ENCODE results near the gene ADH4.

- TF ChIP-seq, protein P1, sequence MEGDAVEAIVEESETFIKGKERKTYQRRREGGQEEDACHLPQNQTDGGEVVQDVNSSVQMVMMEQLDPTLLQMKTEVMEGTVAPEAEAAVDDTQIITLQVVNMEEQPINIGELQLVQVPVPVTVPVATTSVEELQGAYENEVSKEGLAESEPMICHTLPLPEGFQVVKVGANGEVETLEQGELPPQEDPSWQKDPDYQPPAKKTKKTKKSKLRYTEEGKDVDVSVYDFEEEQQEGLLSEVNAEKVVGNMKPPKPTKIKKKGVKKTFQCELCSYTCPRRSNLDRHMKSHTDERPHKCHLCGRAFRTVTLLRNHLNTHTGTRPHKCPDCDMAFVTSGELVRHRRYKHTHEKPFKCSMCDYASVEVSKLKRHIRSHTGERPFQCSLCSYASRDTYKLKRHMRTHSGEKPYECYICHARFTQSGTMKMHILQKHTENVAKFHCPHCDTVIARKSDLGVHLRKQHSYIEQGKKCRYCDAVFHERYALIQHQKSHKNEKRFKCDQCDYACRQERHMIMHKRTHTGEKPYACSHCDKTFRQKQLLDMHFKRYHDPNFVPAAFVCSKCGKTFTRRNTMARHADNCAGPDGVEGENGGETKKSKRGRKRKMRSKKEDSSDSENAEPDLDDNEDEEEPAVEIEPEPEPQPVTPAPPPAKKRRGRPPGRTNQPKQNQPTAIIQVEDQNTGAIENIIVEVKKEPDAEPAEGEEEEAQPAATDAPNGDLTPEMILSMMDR (conservative IDR thresholded peaks at IDR 0.05 in 1 of 2, IDR thresholded peaks at IDR 0.05 in 1 of 2; ENCODE audit: extremely low read depth in 1 of 2, insufficient read depth in 1 of 2, low read depth in 1 of 2, low read length in 2 of 2) = no peak
- no peak for TF ChIP-seq EZH2 (IDR thresholded peaks at IDR 0.05; ENCODE audit: borderline replicate concordance, low read length)
Measured at GRCh38 chr4:99104153-99104552, 39.9 kb downstream of the ADH4 start.

Data from mammary epithelial cell (primary cell).